PC-3 (cell line): ENCODE measurements around the gene LIPA.

Experiments used
- CTCF ChIP-seq: fragments of 300-600 bp; sonication (generic); conservative IDR thresholded peaks from 2 replicates; pipeline ENCODE4 v1.5.1; 2017; ENCODE audit warnings: antibody characterized with exemption, low read depth, mild to moderate bottlenecking, low read length
- EZH2phosphoT487 ChIP-seq: fragments of 300-600 bp; sonication (generic); IDR thresholded peaks from 2 replicates; pipeline ENCODE4 v1.6.1; 2018; ENCODE audit warnings: mild to moderate bottlenecking, antibody characterized with exemption, low read length, borderline replicate concordance

GRCh38 chr10:89270153-89270483 is 18.5 kb upstream of the LIPA start:
- TF ChIP-seq CTCF (no peak), EZH2phosphoT487 (no peak)
